Astrocyte of the spinal cord (primary cell): Measurements from ENCODE around the gene APOBEC3A.
"Not testable (repeated sequence)": the region's sequence is repeated elsewhere in the genome, so short reads cannot be mapped to it uniquely, and the experiment has no call there.

ENCODE experiments used
- DNase-seq: peaks from one replicate; pipeline ENCODE4 v3.0.0; 2011; ENCODE audit warnings: low read depth, low spot score
- H3K4me3 ChIP-seq: 2 replicates; pipeline ENCODE4 v1.5.1; 2011; ENCODE audit warnings: low read depth, mild to moderate bottlenecking, low read length, moderate library complexity
- in situ Hi-C: cut with HindIII; loops from 2 replicates; pipeline ENCODE4 v1.10.0; 2017; ENCODE audit warnings: low sequenced_read_pairs
- TF ChIP-seq, protein P1 (sequence below): IDR thresholded peaks from 2 replicates; pipeline ENCODE4 v1.5.1; 2012; ENCODE audit warnings: low read depth, mild to moderate bottlenecking, low read length, inconsistent platforms

The APOBEC3A gene

DNA sequence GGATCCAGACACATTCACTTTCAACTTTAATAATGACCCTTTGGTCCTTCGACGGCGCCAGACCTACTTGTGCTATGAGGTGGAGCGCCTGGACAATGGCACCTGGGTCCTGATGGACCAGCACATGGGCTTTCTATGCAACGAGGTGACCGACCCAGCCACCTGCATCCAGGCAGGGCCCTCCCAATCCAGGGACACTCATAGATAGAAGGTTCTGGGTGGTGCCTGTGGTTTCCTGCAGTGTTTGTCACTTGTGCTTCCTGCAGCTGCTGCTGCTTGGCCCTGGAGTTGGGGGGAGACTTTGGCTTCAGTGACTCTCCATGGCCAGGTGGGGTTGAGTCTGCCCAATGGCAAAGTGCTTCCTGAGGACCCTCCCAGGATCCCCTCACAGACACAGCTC lies 32.1 kb downstream of the APOBEC3A start:
- TF ChIP-seq, protein P1, sequence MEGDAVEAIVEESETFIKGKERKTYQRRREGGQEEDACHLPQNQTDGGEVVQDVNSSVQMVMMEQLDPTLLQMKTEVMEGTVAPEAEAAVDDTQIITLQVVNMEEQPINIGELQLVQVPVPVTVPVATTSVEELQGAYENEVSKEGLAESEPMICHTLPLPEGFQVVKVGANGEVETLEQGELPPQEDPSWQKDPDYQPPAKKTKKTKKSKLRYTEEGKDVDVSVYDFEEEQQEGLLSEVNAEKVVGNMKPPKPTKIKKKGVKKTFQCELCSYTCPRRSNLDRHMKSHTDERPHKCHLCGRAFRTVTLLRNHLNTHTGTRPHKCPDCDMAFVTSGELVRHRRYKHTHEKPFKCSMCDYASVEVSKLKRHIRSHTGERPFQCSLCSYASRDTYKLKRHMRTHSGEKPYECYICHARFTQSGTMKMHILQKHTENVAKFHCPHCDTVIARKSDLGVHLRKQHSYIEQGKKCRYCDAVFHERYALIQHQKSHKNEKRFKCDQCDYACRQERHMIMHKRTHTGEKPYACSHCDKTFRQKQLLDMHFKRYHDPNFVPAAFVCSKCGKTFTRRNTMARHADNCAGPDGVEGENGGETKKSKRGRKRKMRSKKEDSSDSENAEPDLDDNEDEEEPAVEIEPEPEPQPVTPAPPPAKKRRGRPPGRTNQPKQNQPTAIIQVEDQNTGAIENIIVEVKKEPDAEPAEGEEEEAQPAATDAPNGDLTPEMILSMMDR: no peak
- H3K4me3 ChIP-seq: no peak overlapping the region
- in situ Hi-C loops: no loop called here
- no peak for DNase-seq

DNA sequence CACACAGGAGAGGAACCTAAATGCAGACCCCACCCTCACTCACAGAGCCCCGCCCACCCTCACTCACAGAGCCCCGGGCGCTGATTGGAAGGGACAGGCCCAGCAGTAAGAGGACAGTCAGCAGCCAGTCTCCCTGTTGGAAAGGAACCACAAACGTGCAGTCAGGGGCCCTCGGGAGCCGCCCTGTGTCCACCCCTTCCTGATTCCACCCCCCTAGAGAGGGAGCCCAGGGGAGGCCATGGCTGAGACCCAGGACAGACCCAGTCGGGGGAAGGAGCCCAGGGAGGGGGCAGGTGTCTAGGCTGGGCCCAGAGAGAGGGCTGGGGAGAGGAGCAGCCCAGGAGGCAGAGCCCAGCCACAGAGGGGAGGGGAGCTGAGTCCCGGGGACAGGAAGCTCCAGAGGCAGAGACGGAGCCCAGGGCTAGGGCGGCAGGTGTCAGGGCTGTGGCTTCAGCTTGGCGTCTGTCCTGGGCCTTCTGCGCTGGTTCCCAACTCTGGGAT lies 35.5 kb downstream of the APOBEC3A start:
- in situ Hi-C loops, H3K4me3 ChIP-seq, DNase-seq: not testable (repeated sequence)

DNA sequence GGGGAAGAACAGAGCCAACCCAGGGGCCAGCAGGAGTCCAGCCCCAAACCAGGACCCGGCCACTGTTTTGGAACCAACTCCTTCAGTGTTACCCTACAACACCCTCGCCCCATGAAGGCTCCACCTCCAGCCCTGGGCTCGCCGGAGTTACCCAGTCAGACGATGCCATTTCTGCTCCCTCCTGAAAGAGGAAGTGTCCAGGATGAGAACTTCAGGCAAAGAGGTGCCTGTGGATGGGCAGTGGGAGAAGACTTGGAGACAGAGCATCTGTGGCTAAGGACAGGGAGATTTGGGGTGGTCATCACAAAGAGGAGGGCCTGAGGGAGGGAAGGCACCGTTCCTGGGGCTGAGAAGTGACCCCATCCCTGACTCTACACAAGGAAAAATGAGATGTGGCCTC lies 38.7 kb downstream of the APOBEC3A start:
- TF ChIP-seq, protein P1: no peak
- no peak overlapping the region for H3K4me3 ChIP-seq
- in situ Hi-C loops: no loop called here
- no peak for DNase-seq

DNA sequence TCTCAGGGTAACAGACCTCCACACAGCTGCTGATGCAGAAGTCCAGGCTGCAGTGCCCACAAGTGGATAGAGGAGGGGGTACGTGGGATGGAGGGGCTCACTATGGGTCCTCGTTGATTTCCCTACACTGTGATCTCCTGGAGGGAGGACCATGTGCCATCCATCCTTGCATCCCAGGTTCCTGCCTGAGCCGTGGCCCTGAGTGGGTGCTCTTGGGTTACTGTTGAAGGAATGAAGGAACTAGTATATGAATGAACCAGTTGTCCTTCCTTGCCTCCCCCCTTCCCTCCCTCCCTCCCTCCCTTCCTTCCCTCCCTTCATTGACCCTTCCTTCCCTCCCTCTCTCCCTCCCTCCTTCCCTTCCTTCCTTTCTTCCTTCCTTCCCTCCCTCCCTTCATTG lies 40.1 kb downstream of the APOBEC3A start:
- no peak for DNase-seq
- TF ChIP-seq, protein P1: no peak
- in situ Hi-C loops: no loop called here
- no peak overlapping the region for H3K4me3 ChIP-seq

DNA sequence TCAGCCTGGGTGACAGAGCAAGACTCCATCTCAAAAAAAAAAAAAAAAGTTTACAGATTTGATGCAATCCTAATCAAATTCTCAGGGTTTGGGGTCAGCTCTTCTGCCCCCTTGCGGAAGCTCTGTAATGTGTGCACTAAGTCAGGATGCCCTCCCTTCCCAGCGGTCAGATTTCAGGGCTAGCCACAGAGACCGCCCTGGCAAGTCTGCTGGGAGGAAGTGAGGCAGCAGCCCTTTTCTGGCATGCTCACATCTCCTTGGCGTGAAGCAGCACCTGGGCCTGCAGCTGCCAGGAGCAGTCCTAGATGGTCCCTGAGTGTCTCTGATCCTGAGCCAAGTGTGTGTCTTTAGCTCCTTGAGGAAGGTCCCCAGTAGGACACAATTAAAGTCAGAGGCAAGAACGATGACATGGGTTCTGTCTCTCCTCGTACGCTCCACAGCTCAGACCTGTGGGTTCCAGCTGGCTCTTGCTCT lies 45.8 kb downstream of the APOBEC3A start:
- TF ChIP-seq, protein P1: peak; percentile 80
- H3K4me3 ChIP-seq: no peak overlapping the region
- in situ Hi-C loops: no loop called here
- peak; percentile 87 for DNase-seq

DNA sequence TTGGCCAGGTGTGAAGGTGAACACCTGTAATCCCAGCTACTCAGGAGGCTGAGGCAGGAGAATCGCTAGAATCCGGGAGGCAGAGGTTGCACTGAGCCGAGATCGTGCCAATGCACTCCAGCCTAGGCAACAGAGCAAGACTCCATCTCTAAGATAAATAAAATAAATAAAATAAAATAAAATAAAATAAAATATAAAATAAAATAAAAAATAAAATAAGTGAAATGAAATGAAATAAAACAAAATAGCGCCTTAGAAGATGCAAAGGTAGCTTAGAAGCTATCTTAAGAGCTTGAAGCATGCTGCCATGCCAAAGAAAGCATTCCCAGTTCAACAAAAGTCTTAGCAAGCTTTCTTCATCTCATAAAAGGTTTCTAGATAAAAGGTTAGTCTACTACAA lies 49.8 kb downstream of the APOBEC3A start:
- no peak overlapping the region for H3K4me3 ChIP-seq
- TF ChIP-seq, protein P1: no peak
- no peak for DNase-seq
- in situ Hi-C loops: no loop called here

DNA sequence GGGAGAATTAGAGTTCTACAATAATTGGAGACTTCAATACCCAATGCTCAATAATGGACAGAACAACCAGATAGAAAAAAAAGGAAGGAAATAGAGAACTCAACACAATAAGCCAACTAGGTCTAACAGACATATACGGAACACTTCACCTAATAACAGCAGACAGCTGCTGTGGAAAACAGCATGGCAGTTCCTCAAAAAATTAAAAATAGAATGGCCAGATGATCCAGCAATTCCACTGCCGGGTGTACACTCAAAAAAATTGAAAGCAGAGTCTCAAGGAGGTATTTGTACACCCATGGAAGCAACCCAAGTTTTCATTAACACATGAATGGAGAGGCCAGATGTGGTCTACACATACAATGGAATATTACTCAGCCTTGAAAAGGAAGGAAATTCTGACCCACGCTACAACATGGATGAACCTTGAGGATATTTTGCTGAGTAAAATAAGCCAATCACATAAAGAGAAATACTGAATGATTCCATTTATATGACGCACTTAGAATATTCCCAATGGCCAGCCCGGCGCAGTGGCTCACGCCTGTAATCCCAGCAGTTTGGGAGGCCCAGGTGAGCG lies 51.0 kb downstream of the APOBEC3A start:
- H3K4me3 ChIP-seq, DNase-seq, in situ Hi-C loops: not testable (repeated sequence)

DNA sequence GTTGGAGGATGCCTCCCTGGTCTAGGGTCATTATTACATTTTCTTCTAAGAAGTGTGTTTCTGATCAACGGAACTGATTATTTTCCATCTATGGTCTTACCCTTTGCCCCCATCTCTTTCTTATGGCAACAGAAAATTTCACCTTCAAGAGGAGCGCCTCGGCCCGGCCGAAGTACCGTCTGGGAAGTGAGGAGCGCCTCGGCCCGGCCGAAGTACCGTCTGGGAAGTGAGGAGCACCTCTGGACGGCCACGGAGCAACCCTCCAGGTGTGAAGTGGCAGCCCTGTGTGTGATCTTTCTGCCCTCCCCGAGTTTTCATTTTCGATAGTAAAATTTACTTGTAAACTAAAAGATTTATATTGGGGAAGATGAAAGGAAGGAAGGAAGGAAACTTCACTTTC lies 53.5 kb downstream of the APOBEC3A start:
- no peak for DNase-seq
- TF ChIP-seq, protein P1: no peak
- in situ Hi-C loops: no loop called here
- no peak overlapping the region for H3K4me3 ChIP-seq
